RWPE2 (cell line): ENCODE measurements around the gene MAP4.

Experiments
- ATAC-seq: fragments of 200-7000 bp; cut with Tn5 transposase; 3 replicates; pipeline ENCODE4 v1.9.1; 2021; ENCODE audit warnings: low read depth
- DNase-seq: peaks from one replicate; pipeline ENCODE4 v3.0.0-alpha.2; 2020; ENCODE audit warnings: low spot score
- H3K27ac ChIP-seq: fragments of 450-650 bp; 2 replicates; pipeline ENCODE4 v1.5.1; 2017; ENCODE audit warnings: mild to moderate bottlenecking; ENCODE audit not compliant: poor library complexity, severe bottlenecking
- H3K27me3 ChIP-seq: fragments of 250-450 bp; sonication (Bioruptor Pico); 2 replicates; pipeline ENCODE4 v1.5.1; 2021; ENCODE audit warnings: mild to moderate bottlenecking, moderate library complexity; ENCODE audit not compliant: insufficient read depth, poor library complexity, severe bottlenecking
- H3K36me3 ChIP-seq: fragments of 250-450 bp; sonication (Bioruptor Pico); 2 replicates; pipeline ENCODE4 v1.5.1; 2020; ENCODE audit warnings: low read depth, mild to moderate bottlenecking, moderate library complexity
- H3K4me1 ChIP-seq: fragments of 250-450 bp; sonication (Bioruptor Pico); 2 replicates; pipeline ENCODE4 v1.5.1; 2021; ENCODE audit warnings: mild to moderate bottlenecking, moderate library complexity; ENCODE audit not compliant: insufficient read depth, poor library complexity, severe bottlenecking
- H3K4me3 ChIP-seq: fragments of 250-450 bp; sonication (Bioruptor Pico); 2 replicates; pipeline ENCODE4 v1.5.1; 2021; ENCODE audit warnings: mild to moderate bottlenecking, moderate library complexity; ENCODE audit not compliant: severe bottlenecking
- H3K9me3 ChIP-seq: fragments of 250-450 bp; sonication (Bioruptor Pico); 2 replicates; pipeline ENCODE4 v1.5.1; 2021; ENCODE audit warnings: mild to moderate bottlenecking, moderate library complexity; ENCODE audit not compliant: severe bottlenecking
- CTCF ChIP-seq: fragments of 450-650 bp; IDR thresholded peaks from one replicate; pipeline ENCODE4 v1.5.1; 2017; ENCODE audit warnings: mild to moderate bottlenecking, moderate library complexity; ENCODE audit not compliant: poor library complexity, severe bottlenecking

Gene MAP4

GRCh38 chr3:47803480-47804025, 212.7 kb downstream of the MAP4 start:
- no peak for TF ChIP-seq CTCF
- Histone ChIP-seq H3K27ac (peak overlapping the region; percentile 89), H3K4me3 (peak overlapping the region; percentile 97), H3K9me3 (no peaks in the 10 kb centered on the region), H3K4me1 (peaks cover 11% of the 10 kb centered on the region), H3K36me3 (peaks cover 18% of the 10 kb centered on the region; the same call in 1 of the 2 replicates), H3K27me3 (no peaks in the 10 kb centered on the region)
- DNase-seq (no peak), ATAC-seq (no peak)

GRCh38 chr3:47802734-47803479, 213.3 kb downstream of the MAP4 start, which contains the start of gene DHX30:
Gene DHX30, plus strand, starts transcription at chr3:47803138. Its CDS starts 7,546 bp downstream, at chr3:47810684.
- Histone ChIP-seq H3K27me3 (no peaks in the 10 kb centered on the region), H3K36me3 (peaks cover 18% of the 10 kb centered on the region; the same call in 1 of the 2 replicates), H3K9me3 (no peaks in the 10 kb centered on the region), H3K4me1 (peaks cover 11% of the 10 kb centered on the region), H3K4me3 (peak within 1 kb of the TSS; percentile 97), H3K27ac (peak within 1 kb of the TSS; percentile 89)
- TF ChIP-seq CTCF = peak; percentile 3
- DNase-seq (peak; percentile 83), ATAC-seq (peak; percentile 87)
